ENCODE results near the gene RHEB.

GRCh38 chr7:151438864-151439601 is 80.7 kb downstream of the RHEB start:
- TF ChIP-seq GATA3 (IDR thresholded peaks at IDR 0.05; ENCODE audit: low read depth, low read length) (no peak), GATA2 (IDR thresholded peaks at IDR 0.05; ENCODE audit: low read depth, low read length) (no peak)
